C4-2B (cell line): ENCODE data around the gene CYS1.

Experiments
- ZFX ChIP-seq: fragments of 450-650 bp; IDR thresholded peaks from 2 replicates; pipeline ENCODE4 v1.6.1; 2017
- TF ChIP-seq, protein P1 (sequence below): fragments of 450-650 bp; conservative IDR thresholded peaks from 2 replicates; pipeline ENCODE4 v1.5.1; 2017; ENCODE audit warnings: mild to moderate bottlenecking

DNA sequence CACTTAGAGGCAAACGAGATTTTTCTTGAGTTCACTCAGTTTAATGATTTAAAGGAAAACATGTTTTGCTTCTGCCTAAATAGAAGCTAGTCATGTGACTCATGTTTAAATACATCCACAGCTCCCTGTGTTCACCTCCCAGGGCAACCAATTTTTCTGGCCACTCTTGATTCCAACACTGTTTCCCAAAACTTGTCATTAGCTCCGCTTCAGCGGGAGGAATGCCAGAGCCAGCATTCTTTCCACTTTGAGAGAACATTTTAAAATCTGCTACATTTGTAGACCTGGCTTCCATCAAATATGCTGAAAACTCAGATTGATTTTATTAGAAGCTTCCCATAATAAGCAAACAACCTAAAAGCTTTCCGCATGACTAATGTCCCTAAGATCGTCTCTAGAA is 2.8 kb upstream of the CYS1 start:
- TF ChIP-seq, protein P1, sequence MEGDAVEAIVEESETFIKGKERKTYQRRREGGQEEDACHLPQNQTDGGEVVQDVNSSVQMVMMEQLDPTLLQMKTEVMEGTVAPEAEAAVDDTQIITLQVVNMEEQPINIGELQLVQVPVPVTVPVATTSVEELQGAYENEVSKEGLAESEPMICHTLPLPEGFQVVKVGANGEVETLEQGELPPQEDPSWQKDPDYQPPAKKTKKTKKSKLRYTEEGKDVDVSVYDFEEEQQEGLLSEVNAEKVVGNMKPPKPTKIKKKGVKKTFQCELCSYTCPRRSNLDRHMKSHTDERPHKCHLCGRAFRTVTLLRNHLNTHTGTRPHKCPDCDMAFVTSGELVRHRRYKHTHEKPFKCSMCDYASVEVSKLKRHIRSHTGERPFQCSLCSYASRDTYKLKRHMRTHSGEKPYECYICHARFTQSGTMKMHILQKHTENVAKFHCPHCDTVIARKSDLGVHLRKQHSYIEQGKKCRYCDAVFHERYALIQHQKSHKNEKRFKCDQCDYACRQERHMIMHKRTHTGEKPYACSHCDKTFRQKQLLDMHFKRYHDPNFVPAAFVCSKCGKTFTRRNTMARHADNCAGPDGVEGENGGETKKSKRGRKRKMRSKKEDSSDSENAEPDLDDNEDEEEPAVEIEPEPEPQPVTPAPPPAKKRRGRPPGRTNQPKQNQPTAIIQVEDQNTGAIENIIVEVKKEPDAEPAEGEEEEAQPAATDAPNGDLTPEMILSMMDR = no peak
- no peak for TF ChIP-seq ZFX
